ENCODE measurements around the gene ADAMTS14.

GRCh38 chr10:70757856-70758255 is 85.5 kb downstream of the ADAMTS14 start:
- no peak for TF ChIP-seq TCF4 (CRISPR knock-in tag; IDR thresholded peaks at IDR 0.05; ENCODE audit: borderline replicate concordance)
- TF ChIP-seq ZFP3 (CRISPR knock-in tag; IDR thresholded peaks at IDR 0.05): no peak
- TF ChIP-seq TOX (CRISPR knock-in tag; IDR thresholded peaks at IDR 0.05; ENCODE audit: borderline replicate concordance): no peak
- TF ChIP-seq OSR1 (CRISPR knock-in tag; IDR thresholded peaks at IDR 0.05): no peak
- TF ChIP-seq PPARA (CRISPR knock-in tag; IDR thresholded peaks at IDR 0.05; ENCODE audit: borderline replicate concordance): no peak
- no peak for TF ChIP-seq TSHZ2 (CRISPR knock-in tag; IDR thresholded peaks at IDR 0.05)
- TF ChIP-seq ISL1 (CRISPR knock-in tag; IDR thresholded peaks at IDR 0.05): no peak

Data from SK-N-SH treated with all-trans-retinoic acid at 6 μM for 48 hours (cell line).